ENCODE results near the gene HNRNPK.

Gene HNRNPK

DNA sequence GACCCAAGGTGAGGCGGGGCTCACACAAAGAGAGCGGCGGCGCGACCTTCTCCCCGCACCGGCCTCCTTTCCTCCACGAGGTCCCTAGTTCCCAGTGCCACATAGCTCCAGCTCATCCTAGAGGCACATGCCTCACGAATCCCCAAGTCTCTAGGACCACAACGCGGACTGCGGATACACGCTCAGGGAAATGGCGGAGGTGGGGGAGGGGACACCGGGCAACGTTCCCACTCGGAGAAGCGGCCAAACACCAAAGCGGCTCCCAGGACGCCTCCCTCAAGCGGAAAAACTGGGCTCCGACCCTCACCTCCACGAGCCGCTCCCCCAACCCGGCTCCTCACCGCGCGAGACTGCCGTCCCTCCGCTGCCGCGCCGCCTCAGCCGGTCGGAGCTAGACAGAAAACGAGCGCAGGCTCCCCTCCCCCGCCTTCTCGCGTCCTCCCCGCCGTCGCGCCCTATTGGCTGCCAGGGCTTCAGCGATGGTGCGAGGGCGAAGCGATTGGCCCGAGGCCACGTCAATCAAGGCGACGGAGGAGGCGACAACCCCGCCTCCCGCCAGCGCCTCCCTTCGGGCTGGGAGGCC lies at the start of gene HNRNPK:
Gene HNRNPK (minus strand): TSS at position 404 of the 583 bp plus-strand sequence. CDS start 1,963 bp downstream, outside the sequence.
- DNase-seq (ENCODE audit: low read depth, low spot score): peak; percentile 95

DNA sequence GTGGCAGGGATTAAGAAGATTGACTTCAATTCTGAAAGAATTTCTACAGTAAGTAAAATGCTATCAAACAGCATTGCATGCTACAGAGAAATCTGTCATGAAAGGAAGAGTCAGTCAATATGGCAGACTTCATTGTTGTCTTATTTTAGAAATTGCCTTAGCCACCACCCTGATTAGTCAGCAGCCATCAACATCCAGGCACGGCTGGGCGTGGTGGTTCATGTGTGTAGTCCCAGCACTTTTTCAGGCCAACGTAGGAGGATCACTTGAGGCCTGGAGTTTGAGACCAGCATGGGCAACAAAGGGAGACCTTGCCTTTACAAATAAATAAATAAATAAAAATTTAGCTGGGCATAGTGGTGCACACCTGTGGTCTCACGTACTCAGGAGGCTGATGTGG lies 47.2 kb upstream of the HNRNPK start:
- no peak for DNase-seq (ENCODE audit: low read depth, low spot score)

DNA sequence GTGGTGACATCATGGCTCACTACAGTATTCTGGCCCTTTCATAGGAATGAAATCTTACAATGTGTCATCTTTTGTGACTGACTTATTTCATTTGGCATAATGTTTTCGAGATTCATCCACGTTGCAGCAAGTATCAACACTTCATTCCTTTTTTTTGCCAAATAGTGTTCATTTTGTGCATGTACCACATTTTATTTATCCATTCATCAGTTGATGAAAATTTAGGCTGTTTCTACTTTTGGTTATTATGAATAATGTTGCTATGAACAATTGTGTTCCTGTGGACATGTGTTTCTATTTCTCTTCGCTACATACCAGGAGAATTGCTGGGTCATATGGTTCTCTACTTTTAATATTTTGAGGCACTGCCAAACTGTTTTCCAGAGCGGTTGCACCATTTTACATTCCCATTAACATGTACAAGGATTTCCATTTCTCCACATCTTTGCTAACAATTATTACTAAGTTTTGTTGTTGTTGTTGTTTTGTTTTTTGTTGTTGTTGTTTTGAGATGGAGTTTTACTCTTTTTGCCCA lies 44.1 kb upstream of the HNRNPK start:
- no peak for DNase-seq (ENCODE audit: low read depth, low spot score)

DNA sequence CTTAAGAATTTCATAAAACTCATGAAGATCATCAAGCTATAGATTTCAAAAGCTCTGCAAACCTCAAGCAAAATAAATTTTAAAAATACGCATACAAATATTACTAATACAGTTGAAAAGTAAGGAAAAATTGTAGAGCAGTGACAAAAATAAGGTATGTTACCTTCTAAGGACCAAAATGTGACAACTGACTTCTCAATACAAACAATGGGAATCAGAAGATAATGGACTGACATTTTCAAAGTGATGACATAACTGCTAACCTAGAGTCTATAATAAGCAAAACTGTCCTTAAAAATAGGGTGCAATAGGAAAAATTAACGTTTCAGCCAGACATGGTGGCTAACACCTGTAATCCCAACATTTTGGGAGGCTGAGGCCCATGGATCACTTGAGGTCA lies 27.6 kb upstream of the HNRNPK start:
- DNase-seq (ENCODE audit: low read depth, low spot score): no peak

DNA sequence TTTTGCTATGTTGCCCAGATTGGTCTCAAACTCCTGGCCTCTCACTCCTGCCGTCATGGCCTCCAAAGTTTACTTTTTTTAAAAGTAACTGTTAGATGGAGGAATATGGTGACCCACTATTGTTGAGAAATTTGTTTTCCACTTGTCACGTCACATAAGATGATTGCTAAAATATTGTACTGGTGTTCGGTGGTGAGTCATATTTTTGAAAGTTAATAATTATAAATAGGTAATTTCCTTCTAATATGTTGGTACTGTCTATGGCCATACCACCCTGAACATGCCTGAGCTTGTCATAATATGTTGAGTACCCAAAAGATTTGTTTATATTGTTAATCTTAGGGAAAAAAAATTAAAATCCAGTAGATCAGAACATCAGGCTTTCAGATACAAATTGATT lies 23.2 kb upstream of the HNRNPK start:
- DNase-seq (ENCODE audit: low read depth, low spot score): no peak

DNA sequence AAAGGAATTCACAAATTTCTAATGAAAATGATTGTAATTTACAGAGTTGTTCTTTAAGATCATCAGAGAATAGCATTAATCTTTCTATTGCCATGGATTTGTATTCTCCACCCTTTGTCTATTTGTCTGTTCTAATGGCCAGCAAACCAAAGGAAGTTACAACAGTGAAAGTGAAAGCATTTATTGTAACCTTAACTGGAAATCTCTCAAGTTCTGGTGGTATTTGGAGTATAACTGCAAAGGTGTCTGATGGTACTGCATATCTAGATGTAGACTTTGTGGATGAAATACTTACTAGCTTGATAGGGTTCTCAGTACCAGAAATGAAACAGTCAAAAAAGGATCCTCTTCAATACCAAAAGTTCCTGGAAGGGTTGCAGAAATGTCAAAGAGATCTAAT lies 22.3 kb upstream of the HNRNPK start:
- DNase-seq (ENCODE audit: low read depth, low spot score): no peak

DNA sequence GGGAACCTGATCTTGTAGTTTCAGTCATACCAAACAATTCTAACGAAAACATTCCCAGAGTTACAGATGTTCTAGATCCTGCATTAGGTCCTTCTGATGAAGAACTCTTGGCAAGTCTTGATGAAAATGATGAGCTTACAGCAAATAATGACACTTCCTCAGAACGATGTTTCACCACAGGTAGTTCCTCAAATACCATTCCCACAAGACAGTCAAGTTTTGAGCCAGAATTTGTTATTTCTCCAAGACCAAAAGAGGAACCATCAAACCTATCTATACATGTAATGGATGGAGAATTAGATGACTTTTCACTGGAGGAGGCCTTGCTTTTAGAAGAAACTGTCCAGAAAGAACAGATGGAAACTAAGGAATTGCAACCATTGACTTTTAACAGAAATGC lies 21.6 kb upstream of the HNRNPK start:
- DNase-seq (ENCODE audit: low read depth, low spot score): no peak

DNA sequence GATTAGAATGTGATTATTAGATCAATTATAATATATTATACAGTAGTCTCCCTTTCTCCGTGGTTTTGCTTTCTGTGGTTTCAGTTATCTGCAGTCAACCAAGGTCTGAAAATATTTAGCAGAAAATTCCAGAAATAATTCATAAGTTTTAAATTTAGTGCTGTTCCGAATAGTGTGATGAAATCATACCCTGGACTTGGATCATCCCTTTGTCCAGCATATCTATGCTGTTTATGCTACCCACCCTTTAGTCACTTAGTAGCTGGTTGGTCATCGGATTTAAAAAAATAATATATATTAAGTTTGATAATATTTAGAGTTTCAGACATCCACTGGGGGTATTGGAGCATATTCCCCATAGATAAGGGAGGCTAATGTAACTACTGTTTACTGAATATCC lies 20.2 kb upstream of the HNRNPK start:
- DNase-seq (ENCODE audit: low read depth, low spot score): no peak

DNA sequence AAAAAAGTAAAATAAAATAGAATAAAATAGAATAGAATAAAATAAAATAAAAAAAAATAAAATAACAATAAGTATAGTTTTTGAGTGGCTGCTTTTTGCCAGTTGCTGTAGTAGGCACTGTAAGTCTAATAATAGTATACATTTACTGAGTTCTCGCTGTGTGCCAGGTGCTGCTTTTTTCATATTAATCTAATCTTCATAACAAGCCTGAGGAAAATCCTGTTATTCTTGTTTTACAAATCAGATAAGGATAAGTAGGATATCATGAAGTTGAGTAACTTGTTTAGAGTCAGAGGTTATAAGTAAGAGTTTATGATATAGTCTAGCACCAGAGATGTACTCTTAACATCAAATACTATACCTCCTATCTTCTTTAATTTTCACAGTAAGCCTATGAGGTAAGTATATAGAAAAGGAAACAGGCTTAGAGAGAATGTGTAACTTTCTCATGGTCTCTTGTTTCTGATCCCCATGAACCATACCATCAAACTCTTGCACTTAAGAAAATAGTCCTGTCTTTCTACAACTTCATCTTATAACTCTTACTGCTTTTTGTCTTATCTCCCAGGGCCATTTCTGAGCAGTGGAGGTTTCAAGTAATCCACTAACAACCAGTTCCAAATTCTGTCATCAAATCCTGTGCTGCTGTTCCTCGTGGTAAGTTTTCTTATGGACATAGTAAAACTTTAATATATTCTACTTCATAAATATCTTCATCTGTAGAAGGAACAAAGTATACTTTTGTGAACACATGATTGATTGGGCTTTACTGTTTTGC lies 19.3 kb upstream of the HNRNPK start:
- DNase-seq (ENCODE audit: low read depth, low spot score): no peak

DNA sequence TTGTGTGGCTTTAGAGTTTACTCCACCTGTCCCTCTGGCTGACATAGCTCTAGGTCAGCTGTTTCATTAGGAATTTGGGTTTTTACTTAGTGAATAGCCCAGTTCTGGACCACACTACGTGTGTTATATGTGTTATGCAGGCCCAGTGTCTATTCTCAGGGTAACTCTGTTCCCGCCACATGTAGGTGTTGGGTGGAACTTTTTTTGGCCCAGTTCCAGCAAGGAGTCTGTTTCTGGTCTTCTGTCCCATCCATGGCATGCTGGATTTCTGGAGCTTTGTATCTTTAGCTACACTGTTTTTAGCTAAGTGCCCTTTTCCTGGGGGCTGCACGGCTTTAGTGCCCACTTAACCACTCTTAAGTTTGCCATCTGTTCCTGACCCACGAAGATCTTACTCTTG lies 16.1 kb upstream of the HNRNPK start:
- no peak for DNase-seq (ENCODE audit: low read depth, low spot score)

DNA sequence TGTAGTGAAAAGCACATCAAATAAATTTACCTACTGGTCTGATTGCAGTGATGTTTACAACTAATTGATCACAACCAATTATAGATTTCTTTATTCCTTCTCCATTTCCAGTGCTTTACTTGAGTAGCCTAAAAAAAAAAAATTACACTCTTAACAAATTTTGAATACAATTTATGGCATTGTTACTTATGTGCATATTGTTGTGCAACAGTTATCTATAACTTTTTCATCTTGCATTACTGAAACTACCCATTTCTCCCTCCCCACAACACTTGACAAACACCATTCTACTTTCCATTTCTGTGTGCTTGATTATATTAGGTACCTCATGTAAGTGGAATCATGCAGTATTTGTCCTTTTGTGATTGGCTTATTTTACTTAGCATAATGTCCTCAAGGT lies 12.9 kb upstream of the HNRNPK start:
- DNase-seq (ENCODE audit: low read depth, low spot score): no peak

DNA sequence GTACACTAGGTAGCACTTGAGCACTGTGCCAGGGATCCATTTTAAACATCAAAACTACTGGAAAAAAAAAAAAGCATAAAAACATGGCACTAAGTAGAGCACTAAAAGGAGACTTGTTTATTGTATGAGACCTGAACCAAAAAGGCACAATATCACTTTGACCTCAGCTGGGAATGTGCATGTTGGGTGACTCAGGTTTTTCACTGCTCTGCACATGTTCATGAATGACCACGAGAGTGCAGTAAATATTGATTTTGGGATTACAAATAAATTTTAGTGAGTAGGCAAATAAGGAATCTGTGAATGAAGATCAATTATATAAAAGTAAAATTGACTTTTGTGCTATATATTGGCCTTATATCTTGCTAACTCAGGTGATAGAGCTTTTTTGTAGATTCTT lies 12.4 kb upstream of the HNRNPK start:
- no peak for DNase-seq (ENCODE audit: low read depth, low spot score)

DNA sequence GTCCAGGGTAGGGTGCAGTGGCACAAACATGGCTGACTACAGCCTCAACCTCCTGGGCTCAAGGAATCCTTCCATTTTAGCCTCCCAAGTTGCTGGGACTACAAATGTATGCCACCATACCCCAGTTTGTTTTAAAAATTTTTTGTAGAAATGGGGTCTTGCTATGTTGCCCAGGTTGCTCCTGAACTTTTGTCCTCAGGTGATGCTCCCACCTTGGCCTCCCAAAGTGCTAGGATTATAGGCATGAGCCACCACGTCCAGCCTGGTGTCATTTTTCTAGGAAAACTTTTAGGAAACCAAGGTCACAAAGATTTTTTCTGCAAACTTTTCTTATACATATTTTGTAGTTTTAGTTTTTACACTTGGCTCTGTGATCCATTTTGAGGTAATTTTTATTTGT lies 11.3 kb upstream of the HNRNPK start:
- no peak for DNase-seq (ENCODE audit: low read depth, low spot score)

DNA sequence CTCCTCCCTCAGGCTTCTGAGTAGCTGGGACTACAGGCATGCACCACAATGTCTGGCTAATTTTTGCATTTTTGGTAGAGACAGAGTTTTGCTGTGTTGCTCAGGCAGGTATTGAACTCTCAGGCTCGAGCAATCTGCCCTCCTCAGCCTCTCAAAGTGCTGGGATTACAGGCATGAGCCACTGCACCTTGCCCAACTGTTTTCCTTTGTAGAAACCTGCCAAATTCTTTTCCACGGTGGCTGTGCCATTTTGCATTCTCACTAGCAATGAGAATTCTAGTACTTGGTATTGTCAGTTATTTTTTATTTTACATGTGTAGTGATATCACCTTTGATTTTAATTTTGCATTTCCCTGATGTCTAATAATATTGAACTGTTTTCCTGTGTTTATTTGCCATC lies 8.4 kb upstream of the HNRNPK start:
- no peak for DNase-seq (ENCODE audit: low read depth, low spot score)

DNA sequence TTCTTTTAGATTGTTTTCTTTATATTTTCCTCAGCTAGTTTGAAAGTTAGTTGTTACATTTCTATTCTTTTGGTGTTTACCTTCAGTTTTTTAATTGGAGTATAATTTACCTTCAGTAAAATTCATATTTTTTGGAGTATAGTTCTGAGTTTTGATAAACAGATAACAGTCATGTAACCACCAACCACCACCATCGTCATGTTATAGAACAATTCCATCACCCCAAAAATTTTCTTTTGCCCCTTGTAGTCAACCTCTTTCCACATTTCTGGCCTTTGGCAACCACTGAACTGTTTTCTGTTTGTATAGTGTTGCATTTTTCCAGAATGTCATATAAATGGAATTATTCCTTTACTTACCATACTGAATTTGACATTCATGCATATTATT lies 7.4 kb upstream of the HNRNPK start:
- no peak for DNase-seq (ENCODE audit: low read depth, low spot score)

DNA sequence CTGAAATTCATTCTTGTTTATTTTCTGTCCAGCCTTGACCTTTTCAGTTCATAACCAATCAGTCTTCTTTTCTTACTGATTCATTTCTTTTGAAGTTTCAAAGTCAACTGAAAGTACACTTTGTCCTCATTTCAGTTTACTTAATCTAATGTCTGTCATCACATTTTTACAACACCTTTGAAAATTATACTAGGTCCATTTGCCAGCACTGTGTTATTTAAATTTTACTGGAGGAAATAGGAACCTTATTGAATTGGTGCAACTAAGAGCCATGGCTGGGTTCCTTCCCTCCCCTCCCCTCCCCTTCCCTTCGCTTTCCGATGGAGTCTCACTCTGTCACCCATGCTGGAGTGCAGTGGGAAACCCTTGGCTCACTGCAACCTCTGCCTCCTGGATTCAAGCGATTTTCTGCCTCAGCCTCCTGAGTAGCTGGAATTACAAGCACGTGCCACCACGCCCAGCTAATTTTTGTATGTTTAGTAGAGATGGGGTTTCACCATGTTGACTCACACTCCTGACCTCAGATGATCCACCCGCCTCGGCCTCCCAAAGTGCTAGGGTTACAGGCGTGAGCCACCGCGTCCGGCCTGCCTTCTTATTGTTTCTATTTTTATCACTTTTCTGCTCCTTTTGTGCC lies 6.9 kb upstream of the HNRNPK start:
- no peak for DNase-seq (ENCODE audit: low read depth, low spot score)

DNA sequence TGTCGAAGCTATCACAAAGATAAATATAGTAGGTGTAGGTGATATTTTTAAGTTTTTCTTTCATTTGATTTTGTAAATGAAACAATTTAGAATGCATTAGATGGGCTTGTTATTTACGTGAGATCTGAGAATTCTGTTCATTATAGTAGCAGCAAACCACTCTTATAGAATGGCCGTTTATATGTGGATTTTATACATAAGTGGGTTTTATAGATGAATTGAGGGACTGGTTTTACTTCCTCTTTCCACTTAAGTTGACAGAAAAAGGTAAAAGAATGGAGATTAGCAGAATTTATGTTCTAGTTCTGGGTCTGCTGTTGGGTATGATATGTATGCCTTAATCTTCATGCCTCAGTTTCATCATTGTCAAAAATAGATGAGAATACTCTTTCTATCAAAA lies 6.2 kb upstream of the HNRNPK start:
- DNase-seq (ENCODE audit: low read depth, low spot score): no peak

DNA sequence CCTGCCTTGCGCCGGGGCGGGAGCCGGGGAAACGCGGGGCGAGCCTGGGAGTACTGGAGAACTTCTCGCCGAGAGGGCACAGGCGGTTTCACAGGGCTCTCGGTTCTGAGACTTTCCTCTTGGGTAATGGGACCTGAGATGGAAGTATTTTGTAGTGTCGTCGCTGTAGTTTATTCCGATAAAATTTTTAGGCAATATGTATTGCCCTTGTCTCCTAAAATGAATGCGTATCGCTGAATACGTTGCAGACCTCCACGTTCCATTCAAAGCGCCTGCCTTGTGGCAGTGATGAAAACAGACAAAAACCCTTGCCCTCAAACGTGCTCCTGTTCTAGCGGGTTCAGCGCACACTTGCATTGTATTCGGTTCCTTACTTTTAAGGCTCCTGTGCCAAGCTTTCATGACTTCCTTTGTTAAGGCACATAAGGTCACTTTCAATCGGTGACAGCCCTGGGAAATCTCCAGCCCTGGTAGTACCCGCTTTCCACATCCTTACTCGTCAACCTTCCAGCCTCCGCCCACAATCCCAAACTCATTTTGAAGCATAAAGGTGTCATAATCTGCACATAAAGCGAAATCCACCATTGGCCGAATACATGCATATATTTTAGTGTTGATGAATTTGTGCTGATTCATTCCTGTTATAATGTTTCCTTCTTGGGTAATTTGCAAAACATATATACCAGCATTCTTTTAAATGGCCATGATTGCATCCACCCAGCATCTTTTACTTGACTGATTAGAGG lies 1.3 kb upstream of the HNRNPK start:
- no peak for DNase-seq (ENCODE audit: low read depth, low spot score)

DNA sequence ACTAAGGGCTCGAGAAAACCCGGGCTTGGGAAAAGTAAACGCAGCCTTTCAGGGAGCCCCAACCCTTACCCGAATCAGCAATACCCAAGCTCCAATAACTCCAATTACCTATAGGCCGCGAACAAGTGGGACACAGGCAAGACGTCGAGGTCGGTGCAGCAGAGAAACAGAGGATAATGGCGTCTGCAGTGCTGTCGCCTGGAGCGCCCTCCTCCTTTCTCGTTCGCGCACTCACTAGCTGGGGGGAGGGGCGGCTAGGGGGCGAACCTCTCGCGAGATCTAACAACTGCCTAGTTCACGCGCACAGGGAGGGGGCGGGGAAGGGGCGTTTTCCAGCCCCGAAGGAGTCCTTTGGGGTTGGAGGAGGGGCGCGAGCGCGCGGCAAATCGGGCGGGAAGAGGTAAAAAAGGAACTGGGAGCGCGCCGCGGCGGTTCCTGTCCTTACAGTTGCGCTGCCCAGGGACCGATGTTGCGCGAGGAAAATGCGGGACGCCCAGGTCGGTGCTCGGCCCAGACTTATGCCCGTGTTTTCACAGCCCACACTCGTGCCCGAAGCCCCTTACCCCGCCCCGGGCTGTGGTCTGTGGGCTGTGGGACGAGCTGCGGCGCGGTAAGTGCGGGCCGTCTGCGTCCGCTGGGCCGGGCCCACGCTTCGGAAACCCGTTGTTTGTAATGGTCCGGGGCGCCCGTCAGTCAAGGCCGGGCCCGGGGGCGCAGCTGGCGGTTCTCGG lies 545 bp upstream of the HNRNPK start, which contains the start of gene RMI1:
Gene RMI1 (plus strand): TSS at position 411 of the 731 bp plus-strand sequence. CDS start 20,182 bp downstream, outside the sequence.
- DNase-seq (ENCODE audit: low read depth, low spot score): peak; percentile 93

DNA sequence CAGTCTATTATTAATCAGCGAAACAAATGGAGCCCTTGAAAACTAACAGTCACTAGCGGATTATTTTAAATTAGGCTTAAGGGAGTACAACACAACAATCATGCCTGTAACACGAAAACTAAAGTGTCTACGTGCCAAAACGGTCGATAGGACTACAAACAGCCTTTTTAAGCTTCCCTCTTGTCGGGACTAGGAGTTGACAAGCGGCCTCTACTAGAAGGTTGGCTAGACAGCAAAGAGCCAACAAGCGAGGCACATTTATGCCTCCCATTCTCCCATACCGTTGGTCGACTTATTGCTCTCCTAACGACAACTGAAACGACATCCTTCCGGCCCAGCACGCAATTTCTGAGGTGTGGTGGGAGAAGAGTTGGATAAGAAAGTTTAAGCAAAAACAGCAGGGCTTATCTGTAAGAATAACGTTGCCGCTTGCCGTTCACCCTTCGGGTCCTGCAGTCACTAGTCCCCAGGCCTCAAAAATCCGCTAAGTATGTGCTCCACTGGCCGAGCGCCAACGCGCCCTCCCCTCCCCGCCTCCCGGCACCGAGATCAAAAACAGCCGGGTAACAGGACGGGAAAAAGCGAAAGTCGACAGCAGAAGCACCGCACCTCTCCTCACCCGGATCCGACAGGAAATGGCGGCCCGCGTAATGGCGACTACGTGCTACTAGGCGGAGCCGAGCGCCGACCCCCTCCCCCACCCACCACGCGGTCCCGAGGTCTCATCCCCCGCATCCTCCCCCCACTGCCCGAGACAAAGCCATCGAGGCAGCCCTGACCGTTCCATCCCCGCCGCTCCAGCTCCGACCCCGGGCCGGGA lies 813 bp downstream of the HNRNPK start:
- no peak for DNase-seq (ENCODE audit: low read depth, low spot score)

Measured in brain pericyte (primary cell).